HEK293T (cell line): ENCODE measurements around the gene ADCY2.

ENCODE experiments used
- BHLHE40 ChIP-seq: fragments of 450-650 bp; IDR thresholded peaks from 2 replicates; pipeline ENCODE4 v1.6.1; 2016; ENCODE audit warnings: mild to moderate bottlenecking, moderate library complexity, borderline replicate concordance
- ELF4 ChIP-seq: fragments of 450-650 bp; IDR thresholded peaks from 2 replicates; pipeline ENCODE4 v1.6.1; 2017; ENCODE audit warnings: antibody characterized with exemption
- FOXM1 ChIP-seq: fragments of 450-650 bp; IDR thresholded peaks from 2 replicates; pipeline ENCODE4 v1.6.1; 2017; ENCODE audit warnings: mild to moderate bottlenecking, borderline replicate concordance
- HDGF ChIP-seq: fragments of 450-650 bp; IDR thresholded peaks from 2 replicates; pipeline ENCODE4 v1.6.1; 2017; ENCODE audit warnings: antibody characterized with exemption, borderline replicate concordance
- LEF1 ChIP-seq: fragments of 450-650 bp; IDR thresholded peaks from 2 replicates; pipeline ENCODE4 v1.6.1; 2017; ENCODE audit warnings: mild to moderate bottlenecking, borderline replicate concordance
- SP1 ChIP-seq: fragments of 450-650 bp; IDR thresholded peaks from 2 replicates; pipeline ENCODE4 v1.6.1; 2017
- SUZ12 ChIP-seq: fragments of 450-650 bp; IDR thresholded peaks from 2 replicates; pipeline ENCODE4 v1.6.1; 2016; ENCODE audit warnings: mild to moderate bottlenecking

DNA sequence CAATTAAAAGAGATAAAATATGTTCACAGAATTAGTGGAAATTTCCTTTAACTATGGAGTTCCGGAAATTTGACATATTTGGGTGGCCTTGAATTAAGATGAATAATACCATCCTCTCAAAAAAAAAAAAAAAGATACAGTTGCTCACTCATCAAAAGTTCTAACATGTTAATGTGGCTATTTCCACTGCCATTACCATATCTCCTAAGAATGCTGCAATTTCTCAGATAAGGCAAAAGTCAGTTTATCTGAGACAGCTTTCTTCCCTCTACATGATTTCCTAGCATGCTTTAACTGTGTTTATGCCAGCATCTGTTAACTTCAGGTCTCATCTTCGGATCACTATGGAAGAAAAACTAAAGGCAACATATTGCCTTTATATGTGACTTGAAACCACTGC is 470.3 kb downstream of the ADCY2 start:
- no peak for TF ChIP-seq SUZ12
- no peak for TF ChIP-seq ELF4
- TF ChIP-seq FOXM1 = no peak
- no peak for TF ChIP-seq SP1
- no peak for TF ChIP-seq HDGF
- TF ChIP-seq LEF1 = no peak
- no peak for TF ChIP-seq BHLHE40
